Activated naive CD8-positive, alpha-beta T cell treated with anti-CD3 and anti-CD28 coated beads, Interleukin-2, amount 10 ng/mL, durations not matched to agents 7 days and 5 days (primary cell): ENCODE measurements around the gene STRADA. TPM values are rescaled to one million over a fixed set of nuclear protein-coding genes. Genes with fewer than 3 reads are reported as not detected.
A peak's percentile ranks its signal among the peaks of the same experiment; 100 is the strongest.
"Not testable (repeated sequence)": the region's sequence is repeated elsewhere in the genome, so short reads cannot be mapped to it uniquely, and the experiment has no call there.

ENCODE experiments used
- ATAC-seq: fragments of 150-1000 bp; cut with Tn5 transposase; one replicate; pipeline ENCODE4 v1.10.0; 2021; ENCODE audit warnings: low read depth, moderate library complexity
- POLR2A ChIA-PET: fragments of 350-600 bp; sonication (Branson Sonifier 250); formaldehyde crosslinking; loops from one replicate; lab custom pipeline; 2021; ENCODE audit warnings: antibody characterized with exemption; lab: Charles Lee
- DNase-seq: peaks from one replicate; pipeline ENCODE4 v3.0.0; 2021
- H3K27ac Mint-ChIP-seq: one replicate; pipeline ENCODE4 v1.8.0; 2022; ENCODE audit warnings: mild to moderate bottlenecking, mixed read lengths
- H3K27me3 Mint-ChIP-seq: one replicate; pipeline ENCODE4 v1.8.0; 2022; ENCODE audit warnings: mild to moderate bottlenecking, moderate library complexity, mixed read lengths
- H3K36me3 Mint-ChIP-seq: one replicate; pipeline ENCODE4 v1.8.0; 2021; ENCODE audit warnings: mild to moderate bottlenecking, mixed read lengths
- H3K4me1 Mint-ChIP-seq: one replicate; pipeline ENCODE4 v1.8.0; 2021; ENCODE audit warnings: mixed read lengths
- H3K4me3 Mint-ChIP-seq: one replicate; pipeline ENCODE4 v1.8.0; 2022; ENCODE audit warnings: mild to moderate bottlenecking, moderate library complexity, mixed read lengths
- H3K9me3 Mint-ChIP-seq: one replicate; pipeline ENCODE4 v1.8.0; 2021; ENCODE audit warnings: mixed read lengths
- total RNA-seq, 2 experiments: library from RNA; stranded (reverse); gene quantifications; one replicate each; pipeline ENCODE4 v1.2.3, GENCODE V29; 2021

STRADA gene
- total RNA-seq, 2 experiments from 2014 or later: 54.0 to 61.4 TPM

GRCh38 chr17:63741143-63741407, 524 bp downstream of the STRADA start:
- Mint-ChIP-seq H3K4me1 (peaks cover 24% of the 10 kb centered on the region), H3K9me3 (no peaks in the 10 kb centered on the region), H3K27me3 (no peaks in the 10 kb centered on the region), H3K4me3 (peak overlapping the region; percentile 92), H3K36me3 (peaks cover 12% of the 10 kb centered on the region), H3K27ac (peak overlapping the region; percentile 97)
- POLR2A ChIA-PET: interaction anchor here (0.7 to 3.4 kb wide), 12 partner anchors 11 to 305 kb away, joined by 3 to 56 read pairs (median 5); partner anchors contain the start of genes CCDC47, DDX42, LIMD2 and SMARCD2
- no peak for DNase-seq
- no peak for ATAC-seq

GRCh38 chr17:63740464-63741142, 996 bp downstream of the STRADA start:
- no peaks in the 10 kb centered on the region for H3K27me3 Mint-ChIP-seq
- H3K36me3 Mint-ChIP-seq: peaks cover 7% of the 10 kb centered on the region
- peak overlapping the region; percentile 92 for H3K4me3 Mint-ChIP-seq
- DNase-seq (no peak), ATAC-seq (no peak)
- POLR2A ChIA-PET: interaction anchor here (0.6 to 3.4 kb wide), 13 partner anchors 11 to 305 kb away, joined by 3 to 56 read pairs (median 5); partner anchors contain the start of genes CCDC47, DDX42, ICAM2 and LIMD2
- H3K4me1 Mint-ChIP-seq: peaks cover 24% of the 10 kb centered on the region
- peak overlapping the region; percentile 97 for H3K27ac Mint-ChIP-seq
- H3K9me3 Mint-ChIP-seq: no peaks in the 10 kb centered on the region

DNA sequence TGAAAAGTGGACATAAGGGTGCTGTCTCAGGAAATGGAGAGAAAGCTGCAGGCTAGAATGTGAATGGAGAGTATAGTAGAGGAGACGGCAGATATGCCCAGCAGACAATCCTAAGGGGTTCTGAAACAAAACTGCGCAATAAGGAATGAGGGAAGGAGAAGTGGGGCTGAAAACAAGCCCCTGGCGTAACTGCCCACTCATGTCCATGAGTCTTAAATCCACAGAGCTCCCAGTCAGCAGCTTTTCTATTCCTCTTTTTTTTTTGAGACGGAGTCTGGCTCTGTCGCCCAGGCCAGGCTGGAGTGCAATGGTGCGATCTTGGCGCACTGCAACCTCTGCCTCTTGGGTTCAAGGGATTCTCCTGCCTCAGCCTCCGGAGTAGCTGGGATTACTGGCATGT, 5.9 kb downstream of the STRADA start:
- Mint-ChIP-seq H3K4me3 (no peak overlapping the region), H3K36me3 (peaks cover 7% of the 10 kb centered on the region), H3K27ac (no peak overlapping the region), H3K27me3 (no peaks in the 10 kb centered on the region), H3K9me3 (no peaks in the 10 kb centered on the region), H3K4me1 (peaks cover 8% of the 10 kb centered on the region)
- no peak for DNase-seq
- no peak for ATAC-seq
- POLR2A ChIA-PET: interaction anchor here (1.0 kb wide), 1 partner anchor 39 kb away, joined by 3 read pairs; no protein-coding TSS in a partner anchor

DNA sequence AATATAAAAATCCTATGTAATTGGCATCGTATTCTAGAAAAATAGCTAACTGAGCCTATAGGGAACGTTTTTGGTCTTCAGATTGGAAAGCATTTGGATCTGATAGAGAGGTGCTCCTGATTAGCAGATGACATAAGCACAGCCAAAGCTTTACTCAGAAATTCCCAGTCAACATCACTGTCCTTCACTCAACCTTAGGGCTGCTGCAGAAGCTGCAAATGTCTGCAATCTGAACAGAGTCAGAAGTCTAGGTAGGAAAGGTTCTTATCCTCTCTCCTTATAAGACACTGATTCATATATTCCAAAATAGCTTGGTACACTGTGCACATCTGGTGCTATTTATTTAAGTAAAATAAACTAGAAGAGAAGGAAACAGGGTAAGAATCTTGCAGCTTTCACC, 19.2 kb downstream of the STRADA start:
- POLR2A ChIA-PET: interaction anchor here (0.9 to 1.5 kb wide), 2 partner anchors 9 to 24 kb away, joined by 4 read pairs; no protein-coding TSS in a partner anchor
- ATAC-seq (no peak), DNase-seq (no peak)
- Mint-ChIP-seq H3K27me3 (no peaks in the 10 kb centered on the region), H3K36me3 (peaks cover 17% of the 10 kb centered on the region), H3K4me1 (peaks cover 6% of the 10 kb centered on the region), H3K27ac (no peak overlapping the region), H3K9me3 (no peaks in the 10 kb centered on the region), H3K4me3 (no peak overlapping the region)

DNA sequence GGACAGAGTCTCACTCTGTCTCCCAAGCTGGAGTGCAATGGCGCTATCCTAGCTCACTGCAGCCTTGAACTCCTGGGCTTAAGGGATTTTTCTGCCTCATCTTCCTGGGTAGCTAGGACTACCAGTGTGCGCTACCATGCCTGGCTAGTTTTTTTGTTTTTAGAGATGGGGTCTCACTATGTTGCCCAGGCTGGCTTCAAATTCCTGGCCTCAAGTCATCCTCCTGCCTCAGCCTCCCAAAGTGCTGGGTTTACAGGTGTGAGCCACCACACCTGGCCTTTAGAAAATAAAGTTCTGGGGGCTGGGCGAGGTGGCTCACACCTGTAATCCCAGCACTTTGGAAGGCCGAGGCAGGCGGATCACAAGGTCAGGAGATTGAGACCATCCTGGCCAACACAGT, 21.4 kb downstream of the STRADA start:
- H3K27me3 Mint-ChIP-seq, H3K4me1 Mint-ChIP-seq, DNase-seq, H3K9me3 Mint-ChIP-seq, H3K4me3 Mint-ChIP-seq, H3K27ac Mint-ChIP-seq, ATAC-seq: not testable (repeated sequence)
- POLR2A ChIA-PET: interaction anchor here (0.6 to 0.9 kb wide), 2 partner anchors 11 to 20 kb away, joined by 3 read pairs; partner anchors contain the start of gene LIMD2
- H3K36me3 Mint-ChIP-seq: peaks cover 11% of the 10 kb centered on the region

GRCh38 chr17:63718988-63719387, 22.6 kb downstream of the STRADA start:
- Mint-ChIP-seq H3K27ac (no peak overlapping the region), H3K27me3 (no peaks in the 10 kb centered on the region), H3K9me3 (no peaks in the 10 kb centered on the region), H3K4me3 (no peak overlapping the region), H3K36me3 (peaks cover 11% of the 10 kb centered on the region), H3K4me1 (peaks cover 2% of the 10 kb centered on the region)
- POLR2A ChIA-PET: no interaction called here
- no peak for DNase-seq
- ATAC-seq: no peak

- DNase-seq: no peak
- ATAC-seq: no peak
- POLR2A ChIA-PET: interaction anchor here (1.8 kb wide), 1 partner anchor 9 kb away, joined by 5 read pairs; no protein-coding TSS in a partner anchor
- H3K27me3 Mint-ChIP-seq: no peaks in the 10 kb centered on the region
- H3K36me3 Mint-ChIP-seq: peaks cover 17% of the 10 kb centered on the region
- H3K4me3 Mint-ChIP-seq: no peak overlapping the region
- H3K27ac Mint-ChIP-seq: no peak overlapping the region
- H3K9me3 Mint-ChIP-seq: no peaks in the 10 kb centered on the region
- peaks cover 2% of the 10 kb centered on the region for H3K4me1 Mint-ChIP-seq
Measured at GRCh38 chr17:63716426-63716825, 25.2 kb downstream of the STRADA start.

DNA sequence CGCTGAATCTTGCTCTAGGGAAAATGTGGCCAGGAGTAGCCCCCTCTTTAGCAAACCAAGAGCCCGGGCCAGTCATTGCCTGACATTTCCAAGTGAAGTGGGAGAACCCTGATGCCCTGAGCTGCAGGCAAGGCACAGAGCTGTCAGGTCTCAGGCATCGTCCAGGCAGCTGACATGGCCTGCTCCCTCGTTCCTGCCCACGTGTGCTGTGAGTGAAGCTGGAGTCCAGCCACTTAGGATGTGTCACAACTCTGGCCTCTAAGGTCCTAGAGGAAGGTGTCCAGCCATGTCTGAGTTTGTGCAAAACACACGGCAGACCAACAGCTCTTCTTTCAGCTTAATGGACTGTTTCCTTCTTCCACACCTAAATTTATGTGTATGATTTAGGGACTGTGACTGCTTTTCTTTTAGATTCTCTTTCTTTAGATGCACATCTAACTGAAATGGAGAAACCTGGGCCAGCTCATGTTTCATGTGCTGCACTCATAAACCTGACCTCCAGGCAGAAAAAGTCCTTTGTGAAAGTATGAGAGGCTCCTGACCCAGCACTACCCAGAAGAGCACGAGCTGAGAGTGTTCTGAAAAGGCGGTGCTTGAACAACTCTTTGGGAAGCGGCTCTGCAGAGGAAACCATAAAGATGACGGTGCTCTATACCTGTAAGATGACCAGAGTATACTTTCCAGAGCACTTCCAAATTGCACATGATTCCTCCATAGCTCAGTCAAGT, 26.9 kb downstream of the STRADA start:
- Mint-ChIP-seq H3K27me3 (no peaks in the 10 kb centered on the region), H3K4me3 (no peak overlapping the region), H3K4me1 (peaks cover 10% of the 10 kb centered on the region), H3K27ac (no peak overlapping the region), H3K9me3 (no peaks in the 10 kb centered on the region), H3K36me3 (peaks cover 17% of the 10 kb centered on the region)
- DNase-seq (no peak), ATAC-seq (no peak)
- POLR2A ChIA-PET: interaction anchor here (1.2 to 1.9 kb wide), 2 partner anchors 7 to 11 kb away, joined by 4 read pairs; no protein-coding TSS in a partner anchor

- ATAC-seq: no peak
- no peak for DNase-seq
- peaks cover 50% of the 10 kb centered on the region for H3K4me1 Mint-ChIP-seq
- POLR2A ChIA-PET: interaction anchor here (1.8 to 6.9 kb wide), 5 partner anchors 8 to 65 kb away, joined by 5 to 100 read pairs (median 17); partner anchors contain the start of genes CCDC47, DDX42 and LIMD2
- no peaks in the 10 kb centered on the region for H3K9me3 Mint-ChIP-seq
- no peak overlapping the region for H3K4me3 Mint-ChIP-seq
- H3K27ac Mint-ChIP-seq: peak overlapping the region; percentile 38
- H3K36me3 Mint-ChIP-seq: peaks cover 18% of the 10 kb centered on the region
- H3K27me3 Mint-ChIP-seq: no peaks in the 10 kb centered on the region
Measured at GRCh38 chr17:63709110-63709509, 32.5 kb downstream of the STRADA start.

DNA sequence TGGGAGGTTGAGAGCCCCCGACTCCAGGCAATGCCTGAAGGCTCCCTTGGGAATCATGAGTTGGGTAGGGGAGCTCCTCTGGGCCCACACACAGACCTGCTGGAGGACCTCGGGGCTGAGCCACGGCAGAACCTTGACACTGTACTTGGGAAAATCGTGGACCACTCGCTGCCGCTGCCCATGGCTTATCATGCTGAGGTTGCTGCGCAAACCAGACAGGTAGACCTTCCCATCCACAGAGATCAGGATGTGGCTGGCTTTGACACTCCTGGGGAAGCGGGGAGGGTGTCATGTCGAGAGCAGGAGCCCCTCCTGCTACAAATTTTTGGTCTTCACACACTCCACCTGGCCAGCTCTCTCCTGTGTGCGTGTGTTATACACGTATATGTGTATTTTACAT, 34.4 kb downstream of the STRADA start:
- no peak for ATAC-seq
- Mint-ChIP-seq H3K4me3 (peak overlapping the region; percentile 62), H3K9me3 (no peaks in the 10 kb centered on the region), H3K36me3 (peaks cover 22% of the 10 kb centered on the region), H3K27ac (peak overlapping the region; percentile 82), H3K27me3 (no peaks in the 10 kb centered on the region), H3K4me1 (peaks cover 64% of the 10 kb centered on the region)
- no peak for DNase-seq
- POLR2A ChIA-PET: interaction anchor here (0.6 to 6.9 kb wide), 8 partner anchors 9 to 85 kb away, joined by 3 to 100 read pairs (median 5); partner anchors contain the start of gene MAP3K3

DNA sequence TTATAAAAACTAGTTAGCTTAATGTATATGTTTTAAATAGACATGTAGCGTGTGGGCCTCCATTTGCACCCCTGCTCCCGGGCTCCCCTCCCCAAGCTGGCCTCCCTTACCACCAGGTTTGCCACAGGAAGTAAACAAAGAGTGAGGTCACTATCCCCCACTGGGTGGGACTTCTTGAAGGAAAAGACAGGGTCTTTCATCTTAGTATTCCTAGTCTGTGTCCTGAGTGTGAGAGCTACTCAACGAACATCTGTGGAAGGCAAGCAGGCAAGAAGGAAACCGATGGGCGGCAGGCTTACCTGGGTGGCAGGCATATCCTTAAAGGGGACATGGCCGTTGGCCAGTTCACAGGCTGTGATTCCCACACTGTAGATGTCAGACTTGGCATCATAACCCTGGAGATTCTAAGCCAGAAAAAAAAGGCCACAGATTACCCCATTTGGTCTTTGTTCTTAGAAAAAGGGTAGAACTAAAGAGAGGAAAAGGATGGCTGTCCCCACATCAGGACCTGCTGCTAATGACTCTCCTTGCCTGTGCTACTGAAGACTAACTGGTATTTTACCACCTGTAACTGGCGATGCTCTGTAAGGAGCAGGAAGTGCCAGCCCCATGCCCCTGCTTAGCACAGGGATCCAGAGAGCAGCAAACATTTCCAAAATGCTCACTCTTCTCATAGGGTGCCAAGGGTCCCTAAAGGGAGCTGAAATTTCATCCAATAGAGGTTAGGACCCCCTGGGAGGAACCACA, 35.1 kb downstream of the STRADA start:
- peak overlapping the region; percentile 62 for H3K4me3 Mint-ChIP-seq
- no peak for DNase-seq
- peaks cover 21% of the 10 kb centered on the region for H3K36me3 Mint-ChIP-seq
- no peaks in the 10 kb centered on the region for H3K9me3 Mint-ChIP-seq
- H3K27me3 Mint-ChIP-seq: no peaks in the 10 kb centered on the region
- ATAC-seq: no peak
- POLR2A ChIA-PET: interaction anchor here (0.7 to 6.9 kb wide), 10 partner anchors 9 to 137 kb away, joined by 3 to 100 read pairs (median 4); partner anchors contain the start of genes CCDC47, DDX42 and MAP3K3
- peaks cover 69% of the 10 kb centered on the region for H3K4me1 Mint-ChIP-seq
- H3K27ac Mint-ChIP-seq: peak overlapping the region; percentile 82

GRCh38 chr17:63705657-63706056, 35.9 kb downstream of the STRADA start:
- Mint-ChIP-seq H3K9me3 (no peaks in the 10 kb centered on the region), H3K27me3 (no peaks in the 10 kb centered on the region), H3K4me3 (peak overlapping the region; percentile 62), H3K27ac (peak overlapping the region; percentile 82), H3K4me1 (peaks cover 72% of the 10 kb centered on the region), H3K36me3 (peaks cover 23% of the 10 kb centered on the region)
- ATAC-seq (no peak), DNase-seq (no peak)
- POLR2A ChIA-PET: interaction anchor here (0.9 to 6.9 kb wide), 7 partner anchors 8 to 138 kb away, joined by 3 to 100 read pairs (median 5); partner anchors contain the start of genes CCDC47 and DDX42
